Thyroid gland (tissue), 4 donors: ENCODE results near the gene RRBP1. TPM values are rescaled to one million over a fixed set of nuclear protein-coding genes. Genes with fewer than 3 reads are reported as not detected.

Experiments used
- DNase-seq, 2 donors: peaks; one replicate each; pipeline ENCODE4 v3.0.0-alpha.2; 2019
- H3K27ac ChIP-seq, 3 donors: fragments of 200-600 bp; sonication (generic); 1 replicate in 2 of 3; 2 replicates in 1 of 3; pipeline ENCODE4 v1.5.1; 2016 to 2019; ENCODE audit warnings: mild to moderate bottlenecking in 1 of 3, moderate library complexity in 1 of 3
- H3K27me3 ChIP-seq: fragments of 200-600 bp; sonication (generic); one replicate; pipeline ENCODE4 v1.5.1; 2019
- H3K36me3 ChIP-seq, 2 donors: fragments of 200-600 bp; sonication (generic); one replicate each; pipeline ENCODE4 v1.5.1; 2016 to 2019
- H3K4me1 ChIP-seq, 2 donors: fragments of 200-600 bp; sonication (generic); one replicate each; pipeline ENCODE4 v1.5.1; 2017 to 2019
- H3K4me3 ChIP-seq, 3 donors: fragments of 200-600 bp; sonication (generic); replicated peaks in 1 of 3; 1 replicate in 2 of 3; 2 replicates in 1 of 3; pipeline ENCODE4 v1.5.1; 2016; ENCODE audit warnings: mild to moderate bottlenecking in 1 of 3
- H3K9me3 ChIP-seq: fragments of 200-600 bp; sonication (generic); one replicate; pipeline ENCODE4 v1.5.1; 2017
- CTCF ChIP-seq, 6 experiments: fragments of 200-600 bp in 3 of 6; fragments of 450-650 bp in 3 of 6; sonication (generic) in 3 of 6; IDR thresholded peaks; one replicate each; pipeline ENCODE4 v1.5.1; 2016 to 2019; ENCODE audit warnings: antibody characterized with exemption in 6 of 6, mild to moderate bottlenecking in 2 of 6, inconsistent platforms in 1 of 6, moderate library complexity in 1 of 6
- POLR2A ChIP-seq, 2 donors: fragments of 450-650 bp; IDR thresholded peaks; one replicate each; pipeline ENCODE4 v1.6.1; 2017; ENCODE audit warnings: antibody characterized with exemption in 2 of 2, mild to moderate bottlenecking in 2 of 2, moderate library complexity in 1 of 2
- WGBS, 2 donors: methylation state at CpG; one replicate each; pipeline ENCODE4 v1.1.5; 2017; 5-methylcytosine and 5-hydroxymethylcytosine counted together
- intact Hi-C: fragments of 100-400 bp; cut with DNase I; formaldehyde crosslinking; loops from one replicate; pipeline ENCODE4 v1.15.1; 2023
- total RNA-seq, 4 donors: library from RNA; depleted of rRNA; stranded (reverse); fragments of >200 nt; gene quantifications; one replicate each; pipeline ENCODE4 v1.2.3, GENCODE V29; 2016

The RRBP1 gene
- total RNA-seq, 4 donors from 2014 or later, result 149 to 287 (median 221) TPM

GRCh38 chr20:17634661-17635331 is 47.2 kb downstream of the RRBP1 start:
- WGBS, 2 donors, result 72 to 79% methylated on average over 12 to 13 of the region's 13 CpGs

GRCh38 chr20:17633850-17634500 is 48.1 kb downstream of the RRBP1 start:
- intact Hi-C loops, result no loop called here
- no peak for TF ChIP-seq POLR2A (IDR thresholded peaks at IDR 0.05)
- peak; percentile 54 to 58 for DNase-seq
- peaks cover 67 to 70% of the 10 kb centered on the region in 2 donors for H3K36me3 ChIP-seq
- H3K4me3 ChIP-seq, result no peak overlapping the region
- no peaks in the 10 kb centered on the region for H3K9me3 ChIP-seq
- H3K27me3 ChIP-seq, result no peaks in the 10 kb centered on the region
- H3K4me1 ChIP-seq, result peaks cover 35 to 48% of the 10 kb centered on the region in 2 donors
- 60 to 76% methylated on average over 8 to 11 of the region's 18 CpGs for WGBS, 2 donors
- peak overlapping the region; percentile 52 to 76 (median 60) for H3K27ac ChIP-seq

More at GRCh38 chr20:17634661-17635331, 47.2 kb downstream of the RRBP1 start:
- DNase-seq, result no peak
- Histone ChIP-seq H3K27me3 (no peaks in the 10 kb centered on the region), H3K27ac (peak overlapping the region; percentile 52 to 76 (median 60)), H3K9me3 (no peaks in the 10 kb centered on the region), H3K4me1 (peaks cover 35 to 50% of the 10 kb centered on the region in 2 donors), H3K36me3 (peaks cover 62% of the 10 kb centered on the region in 2 donors), H3K4me3 (no peak overlapping the region)
- intact Hi-C loops, result no loop called here
- TF ChIP-seq CTCF (IDR thresholded peaks at IDR 0.05) (no peak), POLR2A (IDR thresholded peaks at IDR 0.05) (no peak)

GRCh38 chr20:17633221-17633849 is 48.7 kb downstream of the RRBP1 start:
- H3K9me3 ChIP-seq, result no peaks in the 10 kb centered on the region
- H3K27me3 ChIP-seq, result no peaks in the 10 kb centered on the region
- H3K4me1 ChIP-seq, result peaks cover 35 to 44% of the 10 kb centered on the region in 2 donors
- TF ChIP-seq POLR2A (IDR thresholded peaks at IDR 0.05), result no peak
- TF ChIP-seq CTCF (IDR thresholded peaks at IDR 0.05), result no peak
- WGBS, 2 donors, result 91 to 96% methylated on average over 11 to 13 of the region's 13 CpGs
- no peak overlapping the region for H3K4me3 ChIP-seq
- peak overlapping the region in 1 of 3 donors; percentile 76 for H3K27ac ChIP-seq
- no peak for DNase-seq
- intact Hi-C loops, result no loop called here
- H3K36me3 ChIP-seq, result peaks cover 71 to 76% of the 10 kb centered on the region in 2 donors

GRCh38 chr20:17631576-17632319 is 50.3 kb downstream of the RRBP1 start:
- peaks cover 80 to 84% of the 10 kb centered on the region in 2 donors for H3K36me3 ChIP-seq
- no peak for DNase-seq
- H3K9me3 ChIP-seq, result no peaks in the 10 kb centered on the region
- H3K4me3 ChIP-seq, result no peak overlapping the region
- H3K4me1 ChIP-seq, result peaks cover 29 to 32% of the 10 kb centered on the region in 2 donors
- intact Hi-C loops, result no loop called here
- H3K27ac ChIP-seq, result no peak overlapping the region
- H3K27me3 ChIP-seq, result no peaks in the 10 kb centered on the region
- 90 to 96% methylated on average over 9 of the region's 9 CpGs for WGBS, 2 donors
- no peak for TF ChIP-seq CTCF (IDR thresholded peaks at IDR 0.05)
- no peak for TF ChIP-seq POLR2A (IDR thresholded peaks at IDR 0.05)

- DNase-seq, result no peak
- intact Hi-C loops, result no loop called here
- Histone ChIP-seq H3K9me3 (no peaks in the 10 kb centered on the region), H3K27ac (no peak overlapping the region), H3K27me3 (no peaks in the 10 kb centered on the region), H3K4me1 (peaks cover 20 to 23% of the 10 kb centered on the region in 2 donors), H3K4me3 (no peak overlapping the region), H3K36me3 (peaks cover 79 to 82% of the 10 kb centered on the region in 2 donors)
- TF ChIP-seq POLR2A (IDR thresholded peaks at IDR 0.05) (no peak), CTCF (IDR thresholded peaks at IDR 0.05) (no peak)
- 92 to 94% methylated on average over 6 of the region's 6 CpGs for WGBS, 2 donors
Observed at GRCh38 chr20:17630806-17631195, 51.2 kb downstream of the RRBP1 start.
